GM21723 (cell line): Measurements from ENCODE around the gene ANKRD44.

ENCODE experiments used
- ATAC-seq: cut with Tn5 transposase; IDR thresholded peaks from one replicate; pipeline ENCODE4 v1.9.1; 2021; ENCODE audit warnings: mild to moderate bottlenecking, moderate library complexity; ENCODE audit not compliant: unreplicated experiment

ANKRD44 gene

DNA sequence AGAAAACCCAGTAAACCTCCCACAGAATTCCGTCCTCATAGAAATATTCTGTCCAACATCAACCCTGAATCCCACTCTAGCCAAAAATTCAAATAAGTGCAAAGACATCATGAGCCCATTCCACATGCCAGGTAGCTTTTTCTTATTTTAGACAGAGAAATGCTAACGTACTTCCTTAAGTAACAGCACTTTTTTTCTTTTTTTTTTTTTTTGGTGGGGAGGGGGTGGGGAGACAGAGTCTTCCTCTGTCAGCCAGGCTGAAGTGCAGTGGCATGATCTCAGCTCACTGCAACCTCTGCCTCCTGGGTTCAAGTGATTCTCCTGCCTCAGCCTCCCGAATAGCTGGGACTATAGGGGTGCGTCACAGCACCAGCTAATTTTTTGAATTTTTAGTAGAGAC is 45.5 kb downstream of the ANKRD44 start:
- no peak for ATAC-seq

GRCh38 chr2:197264332-197264731 is 46.2 kb downstream of the ANKRD44 start:
- ATAC-seq = no peak

GRCh38 chr2:197263077-197263476 is 47.5 kb downstream of the ANKRD44 start:
- ATAC-seq = no peak

GRCh38 chr2:197261808-197262226 is 48.8 kb downstream of the ANKRD44 start:
- ATAC-seq = peak; percentile 62

- no peak for ATAC-seq
These were observed 51.0 kb downstream of the ANKRD44 start for GRCh38 chr2:197259470-197259999.

DNA sequence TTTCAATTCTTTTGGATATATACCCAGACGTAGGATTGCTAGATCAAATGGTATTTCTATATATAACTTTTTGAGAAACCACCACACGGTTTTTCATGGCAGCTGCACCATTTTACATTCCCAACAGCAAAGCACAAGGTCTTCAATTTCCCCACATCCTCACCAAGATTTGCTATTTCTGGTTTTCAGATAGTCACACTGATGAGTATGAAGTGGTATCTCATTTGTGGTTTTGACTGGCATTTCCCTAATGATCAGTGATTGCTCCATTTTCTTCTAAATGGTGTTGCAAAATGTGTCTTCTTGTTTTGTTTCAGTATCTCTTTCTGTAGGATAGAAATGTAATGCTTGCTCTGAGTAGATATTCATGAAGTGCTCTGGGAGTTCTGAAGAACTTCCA is 52.0 kb downstream of the ANKRD44 start:
- ATAC-seq = no peak

DNA sequence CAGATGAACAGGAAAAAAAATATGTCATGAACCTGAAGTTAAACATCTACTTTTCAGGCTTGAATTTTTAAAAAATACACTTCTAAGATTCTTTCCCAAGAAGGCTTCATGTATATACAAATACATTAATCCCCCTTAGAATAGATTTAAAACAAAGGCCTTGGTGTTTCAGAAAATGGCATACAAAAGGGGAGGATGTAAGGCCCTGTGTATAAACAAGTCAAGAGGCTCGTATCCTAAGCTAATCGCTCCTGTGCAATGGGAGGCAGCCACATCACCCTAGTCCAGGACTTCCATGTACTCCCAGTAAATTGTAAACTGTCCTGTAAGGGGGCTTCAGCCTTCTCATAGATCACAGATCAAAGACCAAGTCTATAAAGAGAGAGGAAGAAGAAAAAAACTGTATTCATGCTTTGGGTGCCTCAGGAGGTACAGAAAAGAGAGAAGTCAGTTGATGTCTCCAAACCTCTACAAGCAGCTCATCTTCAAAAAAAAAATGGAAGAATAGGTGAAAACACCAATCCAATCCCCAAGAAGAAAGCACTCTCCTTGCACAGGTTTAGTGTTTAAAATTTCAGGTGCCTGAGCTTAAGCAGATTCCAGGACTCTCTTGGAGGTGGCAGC is 53.9 kb downstream of the ANKRD44 start:
- no peak for ATAC-seq

GRCh38 chr2:197256021-197256420 is 54.6 kb downstream of the ANKRD44 start:
- peak; percentile 3 for ATAC-seq

- ATAC-seq = peak; percentile 94
These were observed 55.0 kb downstream of the ANKRD44 start for GRCh38 chr2:197255543-197255942.

DNA sequence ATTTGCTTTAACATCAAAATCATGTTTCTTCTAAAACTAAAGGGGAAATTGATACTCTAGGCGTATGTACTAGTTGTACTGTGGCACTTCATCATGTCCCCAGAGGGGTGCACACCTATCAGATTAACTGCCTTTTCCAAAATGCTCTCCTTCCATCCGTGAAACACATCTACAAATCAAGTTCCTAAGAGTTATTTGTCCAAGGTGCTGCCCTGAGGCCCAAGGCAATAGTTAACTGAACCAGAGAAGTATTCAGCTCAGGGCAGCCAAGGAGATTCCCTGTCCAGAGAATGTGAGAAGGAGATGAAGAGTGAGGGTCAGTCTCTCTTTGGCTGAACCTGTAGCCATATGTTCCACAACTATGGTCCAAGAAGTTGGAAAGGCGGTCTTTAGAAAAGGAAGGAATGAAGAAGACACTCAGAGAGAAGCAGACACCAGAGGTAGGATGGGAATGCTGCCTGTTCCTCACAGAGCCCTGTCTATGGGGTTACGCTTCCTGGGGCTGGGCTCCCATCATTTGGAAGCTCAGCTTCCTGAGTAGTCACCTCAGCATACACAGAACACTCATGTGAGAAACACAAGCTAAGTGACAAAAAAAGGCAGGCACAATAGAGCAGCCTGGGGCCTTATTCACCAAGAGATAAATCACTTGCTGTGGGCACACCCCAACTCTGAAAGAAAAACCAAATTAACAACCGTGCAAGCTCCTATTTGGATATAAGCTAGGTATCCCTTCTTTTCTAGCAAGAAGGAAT is 55.6 kb downstream of the ANKRD44 start:
- ATAC-seq = peak; percentile 28

- ATAC-seq = no peak
These were observed 59.0 kb downstream of the ANKRD44 start for GRCh38 chr2:197251576-197251975.

- ATAC-seq = no peak
These were observed 59.4 kb downstream of the ANKRD44 start for GRCh38 chr2:197251163-197251562.

- no peak for ATAC-seq
These were observed 60.5 kb downstream of the ANKRD44 start for GRCh38 chr2:197250084-197250397.

GRCh38 chr2:197249381-197250083 is 61.0 kb downstream of the ANKRD44 start:
- no peak for ATAC-seq

GRCh38 chr2:197248623-197249022 is 62.0 kb downstream of the ANKRD44 start:
- no peak for ATAC-seq

DNA sequence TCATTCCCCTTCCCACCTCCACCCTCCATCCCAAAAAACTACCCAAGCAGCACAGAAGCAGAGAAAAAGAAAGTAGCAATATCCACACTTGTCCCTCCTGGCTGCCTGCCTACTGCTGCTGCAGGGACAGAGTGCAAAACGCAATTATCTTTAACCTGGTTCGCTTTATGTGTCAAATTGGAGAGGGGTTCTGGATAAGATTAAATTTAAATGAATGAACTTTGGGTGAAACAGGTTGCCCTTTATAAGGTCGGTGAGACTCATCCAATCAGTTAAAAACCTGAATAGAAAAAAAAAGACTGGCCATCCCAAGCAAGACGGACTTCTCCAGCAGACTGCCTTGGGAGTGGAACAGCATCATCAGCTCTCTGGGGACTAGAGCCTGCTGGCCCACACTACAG is 62.6 kb downstream of the ANKRD44 start:
- no peak for ATAC-seq

DNA sequence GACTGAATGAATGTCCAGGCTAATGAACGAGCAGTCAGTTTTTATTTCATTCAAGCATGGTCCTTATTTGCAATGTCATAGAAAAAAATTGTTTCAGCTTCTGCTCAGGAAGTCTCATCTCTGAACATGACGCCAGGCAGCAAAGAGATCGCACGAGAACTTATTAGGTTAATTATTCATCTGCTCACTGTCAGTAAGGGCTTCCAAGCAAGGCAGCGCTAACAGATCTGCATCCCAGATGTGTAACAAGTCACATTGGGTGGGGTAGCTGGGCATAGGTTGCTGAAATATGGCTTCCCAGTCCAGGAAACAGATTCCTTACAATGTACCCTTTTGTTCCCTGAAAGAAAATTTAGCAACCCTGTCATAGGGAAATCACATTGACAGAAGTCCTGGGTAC is 63.5 kb downstream of the ANKRD44 start:
- ATAC-seq = no peak

DNA sequence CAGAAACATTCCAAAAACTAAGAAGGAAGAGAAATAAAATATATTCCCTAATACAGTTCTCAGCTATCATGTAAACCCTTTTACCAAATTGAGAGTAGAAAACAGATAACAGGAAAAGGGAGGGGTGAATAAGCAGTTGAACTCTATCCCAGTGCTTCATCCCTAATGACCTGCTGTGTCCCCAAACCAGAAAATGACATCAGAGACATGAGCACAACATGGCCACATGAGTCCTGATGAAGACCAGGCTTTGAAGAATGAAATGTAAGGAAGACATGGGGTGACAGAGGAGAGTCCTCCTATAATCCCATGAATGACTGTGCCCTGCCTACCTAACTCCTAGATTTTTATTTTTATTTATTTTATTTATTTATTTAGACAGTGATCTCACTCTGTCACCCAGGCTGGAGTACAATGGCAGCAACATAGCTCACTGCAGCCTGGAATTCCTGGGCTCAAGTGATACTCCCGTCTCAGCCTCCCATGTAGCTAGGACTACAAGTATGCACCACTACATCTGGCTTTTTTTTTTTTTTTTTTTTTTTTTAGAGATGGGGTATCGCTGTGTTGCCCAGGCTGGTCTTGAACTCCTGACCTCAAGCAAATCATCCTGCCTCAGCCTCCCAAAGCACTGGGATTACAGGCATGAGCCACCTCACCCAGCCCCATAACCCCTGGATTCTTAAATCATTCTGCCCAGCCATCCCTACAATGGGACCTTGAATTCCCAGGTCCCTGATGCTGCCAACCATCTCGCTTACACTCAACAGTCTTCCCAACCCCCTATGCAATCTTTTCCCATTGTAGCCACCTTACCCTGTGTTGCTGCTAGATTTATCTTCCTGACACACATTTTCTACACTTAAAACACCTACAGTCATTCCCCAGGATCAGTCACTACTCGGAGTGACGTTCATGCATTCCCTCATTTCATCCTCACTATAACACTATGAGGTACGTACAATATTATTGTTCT is 64.5 kb downstream of the ANKRD44 start:
- no peak for ATAC-seq

- ATAC-seq = no peak
These were observed 66.2 kb downstream of the ANKRD44 start for GRCh38 chr2:197244349-197244748.

- no peak for ATAC-seq
These were observed 67.9 kb downstream of the ANKRD44 start for GRCh38 chr2:197242719-197243118.

- ATAC-seq = no peak
These were observed 69.0 kb downstream of the ANKRD44 start for GRCh38 chr2:197241596-197241995.
